ENCODE measurements around the gene FYB1.
"Not testable (repeated sequence)": the region's sequence is repeated elsewhere in the genome, so short reads cannot be mapped to it uniquely, and the experiment has no call there.

- TF ChIP-seq, protein P1, sequence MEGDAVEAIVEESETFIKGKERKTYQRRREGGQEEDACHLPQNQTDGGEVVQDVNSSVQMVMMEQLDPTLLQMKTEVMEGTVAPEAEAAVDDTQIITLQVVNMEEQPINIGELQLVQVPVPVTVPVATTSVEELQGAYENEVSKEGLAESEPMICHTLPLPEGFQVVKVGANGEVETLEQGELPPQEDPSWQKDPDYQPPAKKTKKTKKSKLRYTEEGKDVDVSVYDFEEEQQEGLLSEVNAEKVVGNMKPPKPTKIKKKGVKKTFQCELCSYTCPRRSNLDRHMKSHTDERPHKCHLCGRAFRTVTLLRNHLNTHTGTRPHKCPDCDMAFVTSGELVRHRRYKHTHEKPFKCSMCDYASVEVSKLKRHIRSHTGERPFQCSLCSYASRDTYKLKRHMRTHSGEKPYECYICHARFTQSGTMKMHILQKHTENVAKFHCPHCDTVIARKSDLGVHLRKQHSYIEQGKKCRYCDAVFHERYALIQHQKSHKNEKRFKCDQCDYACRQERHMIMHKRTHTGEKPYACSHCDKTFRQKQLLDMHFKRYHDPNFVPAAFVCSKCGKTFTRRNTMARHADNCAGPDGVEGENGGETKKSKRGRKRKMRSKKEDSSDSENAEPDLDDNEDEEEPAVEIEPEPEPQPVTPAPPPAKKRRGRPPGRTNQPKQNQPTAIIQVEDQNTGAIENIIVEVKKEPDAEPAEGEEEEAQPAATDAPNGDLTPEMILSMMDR (conservative IDR thresholded peaks at IDR 0.05; ENCODE audit: low read depth, low read length), result not testable (repeated sequence)
- not testable (repeated sequence) for TF ChIP-seq EZH2 (IDR thresholded peaks at IDR 0.05; ENCODE audit: borderline replicate concordance, low read depth, low read length, poor library complexity, severe bottlenecking)
Measured at GRCh38 chr5:39221671-39222070, 2.3 kb upstream of the FYB1 start.

Measured in A673 (cell line).